ENCODE results near the gene ATP6V1C2. TPM values are rescaled to one million over a fixed set of nuclear protein-coding genes. Genes with fewer than 3 reads are reported as not detected.

The ATP6V1C2 gene
- total and polyA plus RNA-seq, 2 of the 4 experiments (the other 2 are of a cell fraction), result not detected

DNA sequence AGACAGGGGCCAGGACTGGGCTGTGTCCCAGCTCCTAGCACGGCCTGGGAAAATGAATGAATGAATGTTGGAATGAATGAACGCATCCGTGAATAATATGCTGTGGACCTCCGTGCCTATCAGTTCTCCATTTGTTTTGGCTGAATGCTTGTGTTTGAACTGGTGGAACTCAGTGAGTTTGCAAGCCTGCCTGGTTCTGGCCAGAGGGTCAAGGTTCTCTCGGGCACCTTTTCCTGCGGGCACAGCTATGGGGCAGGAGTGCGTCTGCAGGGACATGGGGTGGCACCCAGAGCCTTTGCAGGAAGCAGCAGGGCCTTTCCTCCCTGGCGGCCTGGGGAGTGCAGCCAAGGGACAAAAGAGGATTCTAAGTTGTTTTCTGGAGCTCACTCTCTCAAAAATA, 108.8 kb downstream of the ATP6V1C2 start:
- Histone ChIP-seq H2AFZ (replicated peaks; ENCODE audit: low read length, poor library complexity) (no peak overlapping the region), H4K20me1 (ENCODE audit: insufficient read depth, low read length) (no peaks in the 10 kb centered on the region), H2BK5ac (ENCODE audit: low read depth, low read length, poor library complexity, severe bottlenecking) (no peak overlapping the region), H3K27ac (ENCODE audit: insufficient read depth, low read length) (no peak overlapping the region), H2BK20ac (ENCODE audit: low read depth, low read length) (no peak overlapping the region), H3K56ac (ENCODE audit: extremely low read depth, insufficient read depth, low read length) (no peak overlapping the region), H2AK9ac (replicated peaks; ENCODE audit: low read depth, low read length, poor library complexity) (no peak overlapping the region), H2AK5ac (ENCODE audit: low read depth, low read length) (no peak overlapping the region), H3K4me3 (ENCODE audit: insufficient read depth, low read depth, low read length) (no peak overlapping the region), H4K91ac (ENCODE audit: insufficient read depth, low read depth, low read length) (no peak overlapping the region), H3K18ac (ENCODE audit: low read depth, low read length) (no peak overlapping the region), H4K8ac (ENCODE audit: low read depth in 2 of 2, low read length in 2 of 2) (no peak overlapping the region), H2BK120ac (ENCODE audit: low read depth, low read length) (no peak overlapping the region), H3K4me1 (ENCODE audit: control insufficient read depth, insufficient read depth, low read length) (no peaks in the 10 kb centered on the region), H3K36me3 (ENCODE audit: control insufficient read depth, insufficient read depth, low read length) (no peaks in the 10 kb centered on the region), H3K4ac (ENCODE audit: low read depth, low read length) (no peak overlapping the region), H3K9me3 (ENCODE audit: control insufficient read depth, insufficient read depth, low read length) (no peaks in the 10 kb centered on the region), H3K9ac (ENCODE audit: low read depth, low read length) (no peak overlapping the region), H3K79me1 (ENCODE audit: low read depth in 1 of 2, low read length in 2 of 2) (no peaks in the 10 kb centered on the region), H3K9me1 (ENCODE audit: insufficient read depth, low read length) (no peaks in the 10 kb centered on the region), H3K23ac (ENCODE audit: low read depth, low read length) (no peak overlapping the region), H3K14ac (replicated peaks; ENCODE audit: low read depth, low read length) (no peak overlapping the region), H3K27me3 (ENCODE audit: control insufficient read depth, insufficient read depth, low read length) (peaks cover 44% of the 10 kb centered on the region), H2BK15ac (ENCODE audit: low read depth, low read length) (no peak overlapping the region), H4K5ac (ENCODE audit: low read depth, low read length) (no peak overlapping the region), H3K4me2 (ENCODE audit: low read depth, low read length) (no peak overlapping the region)
- DNase-seq (no peak), ATAC-seq (ENCODE audit: low read depth) (no peak)
- in situ Hi-C loops (cut with MboI; ENCODE audit: low sequenced_read_pairs) (loop anchor here (10.0 kb wide), 2 partner anchors 615 to 755 kb away; no protein-coding TSS in a partner anchor), intact Hi-C loops (cut with micrococcal nuclease) (loop anchor here (5.0 to 10.0 kb wide), 2 partner anchors 82 to 615 kb away; partner anchors contain the start of gene KCNF1), dilution Hi-C loops (cut with HindIII; ENCODE audit: low sequenced_read_pairs, unreplicated experiment) (no loop called here)
- CTCF ChIA-PET, result interaction anchor here (2.6 kb wide), 1 partner anchor 292 kb away, joined by 35 read pairs; no protein-coding TSS in a partner anchor
- TF ChIP-seq RCOR1 (IDR thresholded peaks at IDR 0.05; ENCODE audit: insufficient replicate concordance, low read length) (no peak), POLR2A (IDR thresholded peaks at IDR 0.05; ENCODE audit: low read depth, low read length) (no peak)
- TF ChIP-seq, protein P1, sequence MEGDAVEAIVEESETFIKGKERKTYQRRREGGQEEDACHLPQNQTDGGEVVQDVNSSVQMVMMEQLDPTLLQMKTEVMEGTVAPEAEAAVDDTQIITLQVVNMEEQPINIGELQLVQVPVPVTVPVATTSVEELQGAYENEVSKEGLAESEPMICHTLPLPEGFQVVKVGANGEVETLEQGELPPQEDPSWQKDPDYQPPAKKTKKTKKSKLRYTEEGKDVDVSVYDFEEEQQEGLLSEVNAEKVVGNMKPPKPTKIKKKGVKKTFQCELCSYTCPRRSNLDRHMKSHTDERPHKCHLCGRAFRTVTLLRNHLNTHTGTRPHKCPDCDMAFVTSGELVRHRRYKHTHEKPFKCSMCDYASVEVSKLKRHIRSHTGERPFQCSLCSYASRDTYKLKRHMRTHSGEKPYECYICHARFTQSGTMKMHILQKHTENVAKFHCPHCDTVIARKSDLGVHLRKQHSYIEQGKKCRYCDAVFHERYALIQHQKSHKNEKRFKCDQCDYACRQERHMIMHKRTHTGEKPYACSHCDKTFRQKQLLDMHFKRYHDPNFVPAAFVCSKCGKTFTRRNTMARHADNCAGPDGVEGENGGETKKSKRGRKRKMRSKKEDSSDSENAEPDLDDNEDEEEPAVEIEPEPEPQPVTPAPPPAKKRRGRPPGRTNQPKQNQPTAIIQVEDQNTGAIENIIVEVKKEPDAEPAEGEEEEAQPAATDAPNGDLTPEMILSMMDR (conservative IDR thresholded peaks at IDR 0.05; ENCODE audit: low read depth, low read length), result no peak
- WGBS, 2 experiments (ENCODE audit: extremely low coverage in 2 of 2, insufficient read length in 1 of 2), result 88% methylated on average over 4 of the region's 8 CpGs; no CpG with 5 or more reads in 1 of the 2 experiments
- no TSS peak for BruUV-seq (replicated peaks)
- POLR2A ChIA-PET (ENCODE audit: unreplicated experiment), result no interaction called here
